ENCODE data around the gene SV2B. TPM values are rescaled to one million over a fixed set of nuclear protein-coding genes. Genes with fewer than 3 reads are reported as not detected.

The SV2B gene
- total and polyA plus RNA-seq, 2 experiments from 2014 or later: 0.06 to 0.76 TPM

DNA sequence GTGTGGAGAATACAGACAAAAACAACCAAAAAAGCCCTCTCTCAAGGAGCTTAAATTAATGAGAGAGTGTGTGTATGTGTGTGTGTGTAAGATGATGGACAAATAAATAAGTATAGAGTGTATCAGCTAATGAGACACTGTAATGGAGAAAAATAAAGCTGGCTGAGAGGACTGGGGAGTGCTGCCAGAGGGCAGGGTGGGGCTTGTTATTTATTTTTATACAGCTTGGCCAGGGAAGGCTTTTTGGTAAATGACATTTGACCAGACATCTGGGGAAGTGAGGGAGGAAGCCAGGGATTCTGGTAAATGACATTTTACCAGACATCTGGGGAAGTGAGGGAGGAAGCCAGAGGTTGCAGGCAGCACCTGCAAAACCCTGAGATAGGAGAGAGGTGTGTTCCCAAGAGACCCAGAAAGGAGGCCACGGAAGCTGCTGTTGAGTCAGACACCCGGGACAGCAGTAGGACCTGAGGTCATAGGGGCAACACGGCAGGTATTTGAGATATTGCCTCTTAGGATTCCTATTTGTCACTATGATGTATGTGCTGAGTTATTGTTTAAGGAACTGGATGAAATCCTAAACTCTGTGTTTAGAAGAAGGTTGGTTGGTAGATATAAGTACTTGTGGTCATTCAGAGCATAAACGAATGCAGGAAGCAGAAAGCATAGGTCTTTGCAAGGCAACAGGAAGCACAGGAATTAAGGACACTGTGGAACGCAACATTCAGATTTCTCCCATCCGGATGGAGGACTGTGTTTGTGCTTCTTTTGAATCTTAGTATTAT is 2.7 kb downstream of the SV2B start (continued):
- TF ChIP-seq, protein P1, sequence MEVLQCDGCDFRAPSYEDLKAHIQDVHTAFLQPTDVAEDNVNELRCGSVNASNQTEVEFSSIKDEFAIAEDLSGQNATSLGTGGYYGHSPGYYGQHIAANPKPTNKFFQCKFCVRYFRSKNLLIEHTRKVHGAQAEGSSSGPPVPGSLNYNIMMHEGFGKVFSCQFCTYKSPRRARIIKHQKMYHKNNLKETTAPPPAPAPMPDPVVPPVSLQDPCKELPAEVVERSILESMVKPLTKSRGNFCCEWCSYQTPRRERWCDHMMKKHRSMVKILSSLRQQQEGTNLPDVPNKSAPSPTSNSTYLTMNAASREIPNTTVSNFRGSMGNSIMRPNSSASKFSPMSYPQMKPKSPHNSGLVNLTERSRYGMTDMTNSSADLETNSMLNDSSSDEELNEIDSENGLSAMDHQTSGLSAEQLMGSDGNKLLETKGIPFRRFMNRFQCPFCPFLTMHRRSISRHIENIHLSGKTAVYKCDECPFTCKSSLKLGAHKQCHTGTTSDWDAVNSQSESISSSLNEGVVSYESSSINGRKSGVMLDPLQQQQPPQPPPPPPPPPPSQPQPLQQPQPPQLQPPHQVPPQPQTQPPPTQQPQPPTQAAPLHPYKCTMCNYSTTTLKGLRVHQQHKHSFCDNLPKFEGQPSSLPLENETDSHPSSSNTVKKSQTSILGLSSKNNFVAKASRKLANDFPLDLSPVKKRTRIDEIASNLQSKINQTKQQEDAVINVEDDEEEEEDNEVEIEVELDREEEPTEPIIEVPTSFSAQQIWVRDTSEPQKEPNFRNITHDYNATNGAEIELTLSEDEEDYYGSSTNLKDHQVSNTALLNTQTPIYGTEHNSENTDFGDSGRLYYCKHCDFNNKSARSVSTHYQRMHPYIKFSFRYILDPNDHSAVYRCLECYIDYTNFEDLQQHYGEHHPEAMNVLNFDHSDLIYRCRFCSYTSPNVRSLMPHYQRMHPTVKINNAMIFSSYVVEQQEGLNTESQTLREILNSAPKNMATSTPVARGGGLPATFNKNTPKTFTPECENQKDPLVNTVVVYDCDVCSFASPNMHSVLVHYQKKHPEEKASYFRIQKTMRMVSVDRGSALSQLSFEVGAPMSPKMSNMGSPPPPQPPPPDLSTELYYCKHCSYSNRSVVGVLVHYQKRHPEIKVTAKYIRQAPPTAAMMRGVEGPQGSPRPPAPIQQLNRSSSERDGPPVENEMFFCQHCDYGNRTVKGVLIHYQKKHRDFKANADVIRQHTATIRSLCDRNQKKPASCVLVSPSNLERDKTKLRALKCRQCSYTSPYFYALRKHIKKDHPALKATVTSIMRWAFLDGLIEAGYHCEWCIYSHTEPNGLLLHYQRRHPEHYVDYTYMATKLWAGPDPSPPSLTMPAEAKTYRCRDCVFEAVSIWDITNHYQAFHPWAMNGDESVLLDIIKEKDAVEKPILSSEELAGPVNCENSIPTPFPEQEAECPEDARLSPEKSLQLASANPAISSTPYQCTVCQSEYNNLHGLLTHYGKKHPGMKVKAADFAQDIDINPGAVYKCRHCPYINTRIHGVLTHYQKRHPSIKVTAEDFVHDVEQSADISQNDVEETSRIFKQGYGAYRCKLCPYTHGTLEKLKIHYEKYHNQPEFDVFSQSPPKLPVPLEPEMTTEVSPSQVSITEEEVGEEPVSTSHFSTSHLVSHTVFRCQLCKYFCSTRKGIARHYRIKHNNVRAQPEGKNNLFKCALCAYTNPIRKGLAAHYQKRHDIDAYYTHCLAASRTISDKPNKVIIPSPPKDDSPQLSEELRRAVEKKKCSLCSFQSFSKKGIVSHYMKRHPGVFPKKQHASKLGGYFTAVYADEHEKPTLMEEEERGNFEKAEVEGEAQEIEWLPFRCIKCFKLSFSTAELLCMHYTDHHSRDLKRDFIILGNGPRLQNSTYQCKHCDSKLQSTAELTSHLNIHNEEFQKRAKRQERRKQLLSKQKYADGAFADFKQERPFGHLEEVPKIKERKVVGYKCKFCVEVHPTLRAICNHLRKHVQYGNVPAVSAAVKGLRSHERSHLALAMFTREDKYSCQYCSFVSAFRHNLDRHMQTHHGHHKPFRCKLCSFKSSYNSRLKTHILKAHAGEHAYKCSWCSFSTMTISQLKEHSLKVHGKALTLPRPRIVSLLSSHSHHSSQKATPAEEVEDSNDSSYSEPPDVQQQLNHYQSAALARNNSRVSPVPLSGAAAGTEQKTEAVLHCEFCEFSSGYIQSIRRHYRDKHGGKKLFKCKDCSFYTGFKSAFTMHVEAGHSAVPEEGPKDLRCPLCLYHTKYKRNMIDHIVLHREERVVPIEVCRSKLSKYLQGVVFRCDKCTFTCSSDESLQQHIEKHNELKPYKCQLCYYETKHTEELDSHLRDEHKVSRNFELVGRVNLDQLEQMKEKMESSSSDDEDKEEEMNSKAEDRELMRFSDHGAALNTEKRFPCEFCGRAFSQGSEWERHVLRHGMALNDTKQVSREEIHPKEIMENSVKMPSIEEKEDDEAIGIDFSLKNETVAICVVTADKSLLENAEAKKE (CRISPR knock-in tag; IDR thresholded peaks at IDR 0.05): no peak

DNA sequence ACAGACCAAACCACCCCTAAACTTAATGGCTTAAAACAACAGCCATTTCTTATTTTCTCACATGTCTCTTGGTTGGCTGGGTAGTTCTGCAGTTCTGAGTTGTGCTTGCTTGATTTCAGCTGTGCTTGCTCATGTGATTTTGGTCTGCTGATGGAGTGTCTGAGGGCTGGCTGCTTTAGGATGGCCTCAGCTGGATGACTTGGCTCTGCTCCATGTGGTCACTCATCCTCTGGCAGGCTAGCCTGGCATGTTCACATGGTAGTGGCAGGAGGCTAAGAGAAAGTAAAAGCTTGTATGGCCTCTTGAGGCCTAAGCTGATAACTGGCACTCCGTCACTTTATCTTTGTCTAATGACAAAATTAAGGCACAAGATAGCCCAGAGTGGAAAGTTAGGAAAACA is 4.1 kb downstream of the SV2B start:
- Histone ChIP-seq H3K4me2 (no peak overlapping the region), H3K27ac (ENCODE audit: low read depth) (no peak overlapping the region), H4K20me1 (replicated peaks; ENCODE audit: insufficient read depth) (no peaks in the 10 kb centered on the region), H3K4me1 (ENCODE audit: insufficient read depth) (peaks cover 12% of the 10 kb centered on the region; the same call in 1 of the 2 replicates), H2AFZ (no peak overlapping the region), H3K36me3 (ENCODE audit: insufficient read depth) (no peaks in the 10 kb centered on the region), H3K9me2 (ENCODE audit: insufficient read depth) (no peaks in the 10 kb centered on the region), H3K4me3 (no peak overlapping the region), H3K79me2 (replicated peaks; ENCODE audit: insufficient read depth) (no peaks in the 10 kb centered on the region), H3K27me3 (ENCODE audit: insufficient read depth) (peaks cover 48% of the 10 kb centered on the region), H3F3A (replicated peaks; ENCODE audit: low read depth) (no peaks in the 10 kb centered on the region)
- H3K27ac Mint-ChIP-seq: no peak overlapping the region
- no peak for ATAC-seq
- no peak for DNase-seq (ENCODE audit: low spot score)
- no peak overlapping the region for H3K4me3 Mint-ChIP-seq
- H3K9me3 Mint-ChIP-seq: no peaks in the 10 kb centered on the region
- peaks cover 34% of the 10 kb centered on the region for H3K27me3 Mint-ChIP-seq (ENCODE audit: insufficient read depth, low read depth, poor library complexity)
- H3K36me3 Mint-ChIP-seq (ENCODE audit: low read depth): no peaks in the 10 kb centered on the region
- peaks cover 9% of the 10 kb centered on the region for H3K4me1 Mint-ChIP-seq
- no peak for TF ChIP-seq CREB1 (CRISPR knock-in tag; IDR thresholded peaks at IDR 0.05; ENCODE audit: low read depth)
- TF ChIP-seq EZH2phosphoT487 (IDR thresholded peaks at IDR 0.05; ENCODE audit: unreplicated experiment): no peak
- TF ChIP-seq STAT1 (IDR thresholded peaks at IDR 0.05; ENCODE audit: unreplicated experiment): no peak
- TF ChIP-seq, protein P2, sequence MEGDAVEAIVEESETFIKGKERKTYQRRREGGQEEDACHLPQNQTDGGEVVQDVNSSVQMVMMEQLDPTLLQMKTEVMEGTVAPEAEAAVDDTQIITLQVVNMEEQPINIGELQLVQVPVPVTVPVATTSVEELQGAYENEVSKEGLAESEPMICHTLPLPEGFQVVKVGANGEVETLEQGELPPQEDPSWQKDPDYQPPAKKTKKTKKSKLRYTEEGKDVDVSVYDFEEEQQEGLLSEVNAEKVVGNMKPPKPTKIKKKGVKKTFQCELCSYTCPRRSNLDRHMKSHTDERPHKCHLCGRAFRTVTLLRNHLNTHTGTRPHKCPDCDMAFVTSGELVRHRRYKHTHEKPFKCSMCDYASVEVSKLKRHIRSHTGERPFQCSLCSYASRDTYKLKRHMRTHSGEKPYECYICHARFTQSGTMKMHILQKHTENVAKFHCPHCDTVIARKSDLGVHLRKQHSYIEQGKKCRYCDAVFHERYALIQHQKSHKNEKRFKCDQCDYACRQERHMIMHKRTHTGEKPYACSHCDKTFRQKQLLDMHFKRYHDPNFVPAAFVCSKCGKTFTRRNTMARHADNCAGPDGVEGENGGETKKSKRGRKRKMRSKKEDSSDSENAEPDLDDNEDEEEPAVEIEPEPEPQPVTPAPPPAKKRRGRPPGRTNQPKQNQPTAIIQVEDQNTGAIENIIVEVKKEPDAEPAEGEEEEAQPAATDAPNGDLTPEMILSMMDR (conservative IDR thresholded peaks at IDR 0.05; ENCODE audit: low read depth in 2 of 2): no peak
- TF ChIP-seq ZNF331 (CRISPR knock-in tag; IDR thresholded peaks at IDR 0.05; ENCODE audit: low read depth): no peak
- TF ChIP-seq, protein P1 (CRISPR knock-in tag; IDR thresholded peaks at IDR 0.05): no peak
- no peak for TF ChIP-seq NANOG (IDR thresholded peaks at IDR 0.05; ENCODE audit: borderline replicate concordance)
